ENCODE measurements around the gene POLRMT. TPM values are rescaled to one million over a fixed set of nuclear protein-coding genes. Genes with fewer than 3 reads are reported as not detected.
A peak's percentile ranks its signal among the peaks of the same experiment; 100 is the strongest.

The POLRMT gene
- total and polyA plus RNA-seq, 4 experiments from 2014 or later = 31.6 to 103 (median 78.6) TPM

- Mint-ChIP-seq H3K4me3 (peak overlapping the region; percentile 21 to 80 (median 62)), H3K9me3 (no peaks in the 10 kb centered on the region), H3K4me1 (peaks cover 18 to 47% (median 32%) of the 10 kb centered on the region in 4 donors), H3K27me3 (no peaks in the 10 kb centered on the region), H3K36me3 (peaks cover 0 to 13% of the 10 kb centered on the region in 2 donors), H3K27ac (peak overlapping the region in 5 of 7 donors; percentile 13 to 66 (median 48))
- H3K4me3 ChIP-seq (ENCODE audit: low read length in 2 of 2) = no peak overlapping the region
- CTCF ChIA-PET (ENCODE audit: partially characterized antibody) = interaction anchor here (1.4 to 2.5 kb wide), 2 partner anchors 10 to 65 kb away, joined by 7 to 10 read pairs; no protein-coding TSS in a partner anchor
- peaks cover 2% of the 10 kb centered on the region for H3K36me3 ChIP-seq (ENCODE audit: insufficient read depth, low read length)
- no peaks in the 10 kb centered on the region for H3K9me3 ChIP-seq (ENCODE audit: control insufficient read depth in 1 of 2, low read length in 2 of 2)
- DNase-seq = no peak
- H3K4me1 ChIP-seq (ENCODE audit: insufficient read depth, low read length) = peaks cover 46% of the 10 kb centered on the region
- H3K27ac ChIP-seq (ENCODE audit: low read depth, low read length) = no peak overlapping the region
- H3K27me3 ChIP-seq (ENCODE audit: insufficient read depth, low read length) = no peaks in the 10 kb centered on the region
- POLR2A ChIA-PET (ENCODE audit: partially characterized antibody) = interaction anchor here (0.7 to 1.5 kb wide), 4 partner anchors 9 to 101 kb away, joined by 3 to 4 read pairs (median 4); no protein-coding TSS in a partner anchor
- intact Hi-C loops (cut with micrococcal nuclease) = no loop called here
Observed at GRCh38 chr19:574658-575526, 58.4 kb downstream of the POLRMT start.

DNA sequence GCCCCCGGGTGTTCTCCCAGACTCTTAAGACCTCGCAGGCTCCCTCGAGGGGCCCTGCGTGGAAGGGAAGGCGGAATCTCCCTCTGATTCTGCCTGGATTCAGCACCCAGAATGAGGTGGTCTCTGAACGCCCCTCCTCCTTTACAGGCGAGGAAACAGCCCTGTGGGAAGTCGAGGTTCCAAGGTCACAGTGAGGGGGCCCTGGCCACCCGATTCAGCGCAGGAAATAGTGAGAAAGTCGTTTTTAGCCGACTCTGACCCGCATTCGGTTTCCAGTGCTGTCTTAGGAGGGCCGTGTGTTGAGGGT is 59.9 kb downstream of the POLRMT start:
- intact Hi-C loops (cut with micrococcal nuclease) = loop anchor here (2.0 kb wide), 1 partner anchor 15 kb away; the partner anchor contains the start of gene HCN2
- no peaks in the 10 kb centered on the region for H3K27me3 ChIP-seq (ENCODE audit: insufficient read depth, low read length)
- peak overlapping the region; percentile 79 to 92 (median 82) for H3K4me3 Mint-ChIP-seq
- ChIA-PET POLR2A (ENCODE audit: partially characterized antibody) (no interaction called here), CTCF (ENCODE audit: partially characterized antibody) (interaction anchor here (2.5 kb wide), 1 partner anchor 11 kb away, joined by 10 read pairs; no protein-coding TSS in a partner anchor)
- H3K36me3 Mint-ChIP-seq = peaks cover 0 to 12% of the 10 kb centered on the region in 2 donors
- peaks cover 18 to 51% (median 35%) of the 10 kb centered on the region in 4 donors for H3K4me1 Mint-ChIP-seq
- no peaks in the 10 kb centered on the region for H3K9me3 ChIP-seq (ENCODE audit: control insufficient read depth in 1 of 2, low read length in 2 of 2)
- no peak for DNase-seq
- peak overlapping the region; percentile 75 to 81 for H3K4me3 ChIP-seq (ENCODE audit: low read length in 2 of 2)
- H3K36me3 ChIP-seq (ENCODE audit: insufficient read depth, low read length) = no peaks in the 10 kb centered on the region
- H3K27ac Mint-ChIP-seq = peak overlapping the region in 6 of 7 donors; percentile 42 to 76 (median 62)
- H3K4me1 ChIP-seq (ENCODE audit: insufficient read depth, low read length) = peaks cover 46% of the 10 kb centered on the region
- H3K27ac ChIP-seq (ENCODE audit: low read depth, low read length) = peak overlapping the region; percentile 70
- no peaks in the 10 kb centered on the region for H3K9me3 Mint-ChIP-seq
- H3K27me3 Mint-ChIP-seq = no peaks in the 10 kb centered on the region

DNA sequence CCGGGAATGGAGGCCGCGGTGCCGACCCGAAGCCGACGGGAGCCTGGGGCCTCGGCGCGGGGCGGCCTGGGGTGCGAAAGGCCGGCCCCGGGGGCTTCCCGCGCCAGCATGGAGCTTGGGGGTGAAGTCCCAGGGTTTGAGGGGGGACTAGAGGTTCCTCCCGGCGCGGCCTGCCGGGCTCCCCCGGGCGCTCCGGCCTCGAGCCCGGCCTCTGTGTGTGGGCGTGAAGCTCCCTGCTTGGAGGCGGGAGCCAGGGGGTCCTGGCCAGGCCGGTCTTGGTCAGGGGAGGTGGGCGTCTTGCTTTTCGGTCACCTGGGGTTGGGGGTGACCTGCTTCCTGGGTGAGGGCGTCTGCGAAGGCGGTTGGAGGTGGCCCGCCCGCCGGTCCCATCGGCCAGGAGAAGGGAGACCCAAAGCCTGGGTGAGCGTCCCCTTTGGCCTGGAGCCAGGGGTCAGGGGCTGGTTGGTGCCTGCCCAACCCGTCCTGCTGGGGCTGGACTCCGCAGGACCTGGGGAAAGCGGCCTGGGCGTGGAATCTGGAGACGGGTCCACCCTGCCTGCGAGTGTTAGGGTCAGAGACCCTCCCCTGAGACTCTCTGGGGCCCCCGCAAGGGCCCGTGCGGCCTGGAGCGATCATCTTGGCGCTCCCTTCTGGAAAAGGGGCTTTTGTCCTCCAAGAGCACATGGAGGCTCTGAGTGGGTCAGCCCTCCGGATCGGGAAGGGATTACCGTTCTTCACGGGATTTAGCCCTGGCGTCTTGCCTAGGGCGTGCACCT is 60.4 kb downstream of the POLRMT start:
- no peaks in the 10 kb centered on the region for H3K27me3 ChIP-seq (ENCODE audit: insufficient read depth, low read length)
- Mint-ChIP-seq H3K36me3 (peaks cover 0 to 9% of the 10 kb centered on the region in 2 donors), H3K4me1 (peaks cover 18 to 51% (median 35%) of the 10 kb centered on the region in 4 donors), H3K4me3 (peak overlapping the region; percentile 88 to 98 (median 92)), H3K27me3 (no peaks in the 10 kb centered on the region), H3K27ac (peak overlapping the region; percentile 42 to 98 (median 91)), H3K9me3 (no peaks in the 10 kb centered on the region)
- peak in 1 of 5 donors; percentile 47 for DNase-seq
- ChIA-PET POLR2A (ENCODE audit: partially characterized antibody) (interaction anchor here (0.6 to 3.5 kb wide), 10 partner anchors 11 to 90 kb away, joined by 3 to 25 read pairs (median 6); partner anchors contain the start of genes CDC34, GZMM, POLRMT and RNF126), CTCF (ENCODE audit: partially characterized antibody) (no interaction called here)
- no peaks in the 10 kb centered on the region for H3K36me3 ChIP-seq (ENCODE audit: insufficient read depth, low read length)
- H3K27ac ChIP-seq (ENCODE audit: low read depth, low read length) = peak overlapping the region; percentile 70
- peak overlapping the region; percentile 75 to 81 for H3K4me3 ChIP-seq (ENCODE audit: low read length in 2 of 2)
- intact Hi-C loops (cut with micrococcal nuclease) = loop anchor here (1.0 to 2.0 kb wide), 7 partner anchors 16 to 224 kb away; partner anchors contain the start of genes CDC34, HCN2, POLRMT and PTBP1
- H3K4me1 ChIP-seq (ENCODE audit: insufficient read depth, low read length) = peaks cover 46% of the 10 kb centered on the region
- H3K9me3 ChIP-seq (ENCODE audit: control insufficient read depth in 1 of 2, low read length in 2 of 2) = no peaks in the 10 kb centered on the region

DNA sequence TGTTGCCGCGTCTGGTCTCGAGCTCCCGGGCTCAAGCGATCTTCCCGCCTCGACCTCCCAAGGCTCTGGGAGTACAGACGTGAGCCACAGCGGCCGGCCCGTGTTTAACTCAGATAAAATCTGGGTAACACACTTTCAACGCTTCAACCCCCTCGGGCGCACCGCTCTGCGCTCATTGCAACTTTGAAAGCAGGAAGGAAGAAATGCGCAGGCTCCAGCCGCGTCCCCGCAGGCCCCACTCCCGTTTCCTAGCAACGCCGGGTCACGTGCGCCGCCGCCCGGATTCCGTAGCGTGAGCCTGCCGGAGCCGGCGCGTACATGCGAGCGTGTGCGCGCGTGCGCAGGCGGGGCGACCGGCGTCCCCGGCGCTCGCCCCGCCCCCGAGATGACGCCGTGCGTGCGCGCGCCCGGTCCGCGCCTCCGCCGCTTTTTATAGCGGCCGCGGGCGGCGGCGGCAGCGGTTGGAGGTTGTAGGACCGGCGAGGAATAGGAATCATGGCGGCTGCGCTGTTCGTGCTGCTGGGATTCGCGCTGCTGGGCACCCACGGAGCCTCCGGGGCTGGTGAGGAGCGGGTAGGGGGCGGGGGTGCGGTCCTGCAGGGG is 61.1 kb downstream of the POLRMT start, which contains the start of gene BSG:
Gene BSG, plus strand, starts transcription at position 457 of the 603 bp plus-strand sequence. Its CDS starts 39 bp downstream, at position 496.
- H3K27me3 Mint-ChIP-seq = no peaks in the 10 kb centered on the region
- H3K9me3 ChIP-seq (ENCODE audit: control insufficient read depth in 1 of 2, low read length in 2 of 2) = no peaks in the 10 kb centered on the region
- peak; percentile 98 to 99 (median 99) for DNase-seq
- peaks cover 46% of the 10 kb centered on the region for H3K4me1 ChIP-seq (ENCODE audit: insufficient read depth, low read length)
- no peaks in the 10 kb centered on the region for H3K36me3 ChIP-seq (ENCODE audit: insufficient read depth, low read length)
- peak within 1 kb of the TSS; percentile 96 to 100 (median 98) for H3K27ac Mint-ChIP-seq
- peaks cover 0 to 9% of the 10 kb centered on the region in 2 donors for H3K36me3 Mint-ChIP-seq
- H3K9me3 Mint-ChIP-seq = no peaks in the 10 kb centered on the region
- H3K4me3 ChIP-seq (ENCODE audit: low read length in 2 of 2) = peak within 1 kb of the TSS; percentile 75 to 81
- peak within 1 kb of the TSS; percentile 70 for H3K27ac ChIP-seq (ENCODE audit: low read depth, low read length)
- intact Hi-C loops (cut with micrococcal nuclease) = loop anchor here (1.0 to 2.0 kb wide), 7 partner anchors 17 to 225 kb away; partner anchors contain the start of genes CDC34, HCN2, POLRMT and PTBP1
- POLR2A ChIA-PET (ENCODE audit: partially characterized antibody) = interaction anchor here (0.6 to 3.5 kb wide), 13 partner anchors 12 to 107 kb away, joined by 3 to 25 read pairs (median 6); partner anchors contain the start of genes CDC34, GZMM, POLRMT and RNF126
- H3K4me3 Mint-ChIP-seq = peak within 1 kb of the TSS; percentile 95 to 99 (median 98)
- peaks cover 18 to 49% (median 35%) of the 10 kb centered on the region in 4 donors for H3K4me1 Mint-ChIP-seq
- no peaks in the 10 kb centered on the region for H3K27me3 ChIP-seq (ENCODE audit: insufficient read depth, low read length)
- CTCF ChIA-PET (ENCODE audit: partially characterized antibody) = interaction anchor here (1.1 kb wide), 1 partner anchor 40 kb away, joined by 4 read pairs; the partner anchor contains the start of gene CDC34

- H3K4me1 ChIP-seq (ENCODE audit: insufficient read depth, low read length) = peaks cover 42% of the 10 kb centered on the region
- Mint-ChIP-seq H3K4me1 (peaks cover 16 to 44% (median 32%) of the 10 kb centered on the region in 4 donors), H3K4me3 (peak overlapping the region; percentile 94 to 99 (median 98)), H3K36me3 (peaks cover 0 to 8% of the 10 kb centered on the region in 2 donors), H3K27ac (peak overlapping the region; percentile 94 to 100 (median 98)), H3K27me3 (no peaks in the 10 kb centered on the region), H3K9me3 (no peaks in the 10 kb centered on the region)
- H3K27me3 ChIP-seq (ENCODE audit: insufficient read depth, low read length) = no peaks in the 10 kb centered on the region
- no peaks in the 10 kb centered on the region for H3K36me3 ChIP-seq (ENCODE audit: insufficient read depth, low read length)
- POLR2A ChIA-PET (ENCODE audit: partially characterized antibody) = interaction anchor here (0.6 to 3.5 kb wide), 11 partner anchors 13 to 108 kb away, joined by 3 to 25 read pairs (median 7); partner anchors contain the start of genes CDC34, GZMM, POLRMT and RNF126
- H3K27ac ChIP-seq (ENCODE audit: low read depth, low read length) = peak overlapping the region; percentile 70
- intact Hi-C loops (cut with micrococcal nuclease) = no loop called here
- H3K4me3 ChIP-seq (ENCODE audit: low read length in 2 of 2) = peak overlapping the region; percentile 61 to 75
- H3K9me3 ChIP-seq (ENCODE audit: control insufficient read depth in 1 of 2, low read length in 2 of 2) = no peaks in the 10 kb centered on the region
- CTCF ChIA-PET (ENCODE audit: partially characterized antibody) = interaction anchor here (1.1 kb wide), 1 partner anchor 40 kb away, joined by 4 read pairs; the partner anchor contains the start of gene CDC34
- DNase-seq = peak in 1 of 5 donors; percentile 45
Observed at GRCh38 chr19:571566-571974, 61.8 kb downstream of the POLRMT start.

DNA sequence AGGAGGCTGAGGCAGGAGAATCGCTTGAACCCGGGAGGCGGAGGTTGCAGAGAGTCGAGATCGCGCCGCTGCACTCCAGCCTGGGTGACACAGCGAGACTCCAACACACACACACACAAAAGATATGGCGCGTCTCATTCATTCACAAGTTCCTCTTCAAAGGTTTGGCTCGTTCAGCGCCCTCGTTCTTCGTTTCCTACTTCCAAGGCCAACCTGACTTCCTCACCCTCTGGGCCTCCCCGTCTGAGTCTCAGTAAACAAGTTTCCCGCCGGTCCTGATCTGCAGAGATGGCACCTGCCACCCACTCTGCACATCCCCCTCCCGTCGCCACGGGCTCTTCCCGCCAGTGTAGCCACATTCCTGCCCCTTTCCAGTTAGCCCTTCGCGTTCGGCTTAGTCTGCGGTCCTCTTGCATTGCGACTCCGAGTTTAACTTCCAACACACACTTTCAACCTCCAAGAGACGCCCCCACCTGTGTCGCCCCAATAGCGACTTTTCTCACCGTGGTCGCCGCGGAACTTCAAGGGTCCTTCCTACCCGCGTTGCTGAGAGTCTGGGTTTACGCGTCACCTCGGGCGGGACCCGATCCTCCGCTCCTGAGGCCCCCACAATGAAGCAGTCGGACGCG is 62.3 kb downstream of the POLRMT start:
- Histone ChIP-seq H3K27ac (ENCODE audit: low read depth, low read length) (peak overlapping the region; percentile 70), H3K9me3 (ENCODE audit: control insufficient read depth in 1 of 2, low read length in 2 of 2) (no peaks in the 10 kb centered on the region), H3K27me3 (ENCODE audit: insufficient read depth, low read length) (no peaks in the 10 kb centered on the region), H3K4me3 (ENCODE audit: low read length in 2 of 2) (peak overlapping the region; percentile 61 to 75), H3K36me3 (ENCODE audit: insufficient read depth, low read length) (no peaks in the 10 kb centered on the region), H3K4me1 (ENCODE audit: insufficient read depth, low read length) (peaks cover 37% of the 10 kb centered on the region)
- peaks cover 0 to 8% of the 10 kb centered on the region in 2 donors for H3K36me3 Mint-ChIP-seq
- no peaks in the 10 kb centered on the region for H3K27me3 Mint-ChIP-seq
- POLR2A ChIA-PET (ENCODE audit: partially characterized antibody) = interaction anchor here (0.9 to 3.5 kb wide), 7 partner anchors 26 to 92 kb away, joined by 3 to 25 read pairs (median 7); partner anchors contain the start of genes CDC34, GZMM, RNF126 and TPGS1
- H3K9me3 Mint-ChIP-seq = peaks cover 0 to 2% (median 0%) of the 10 kb centered on the region in 8 donors
- H3K27ac Mint-ChIP-seq = peak overlapping the region; percentile 94 to 100 (median 98)
- peaks cover 16 to 44% (median 29%) of the 10 kb centered on the region in 4 donors for H3K4me1 Mint-ChIP-seq
- peak overlapping the region; percentile 94 to 99 (median 98) for H3K4me3 Mint-ChIP-seq
- intact Hi-C loops (cut with micrococcal nuclease) = no loop called here
- CTCF ChIA-PET (ENCODE audit: partially characterized antibody) = interaction anchor here (1.1 kb wide), 1 partner anchor 39 kb away, joined by 4 read pairs; the partner anchor contains the start of gene CDC34
- DNase-seq = peak; percentile 64 to 86 (median 71)
